PC-9 (cell line): ENCODE data around the gene FAM47E. TPM values are rescaled to one million over a fixed set of nuclear protein-coding genes. Genes with fewer than 3 reads are reported as not detected.

Experiments
- BruUV-seq: library from RNA; stranded (reverse); fragments of 400-500 nt; replicated peaks from 2 replicates; lab custom pipeline; 2021; lab: Mats Ljungman, UMichigan
- CTCF ChIA-PET: fragments of 300-600 bp; sonication (Branson Sonifier 250); formaldehyde crosslinking; loops from one replicate; lab custom pipeline; 2022; ENCODE audit warnings: antibody characterized with exemption; lab: Charles Lee
- POLR2A ChIA-PET: fragments of 300-600 bp; sonication (Branson Sonifier 250); formaldehyde crosslinking; loops from one replicate; lab custom pipeline; 2022; ENCODE audit warnings: antibody characterized with exemption; ENCODE audit not compliant: unreplicated experiment; lab: Charles Lee
- DNase-seq, 2 experiments: peaks; one replicate each; pipeline versions ENCODE4 v3.0.0 to v3.0.0-alpha.2; 2015 to 2022; ENCODE audit warnings: mixed read lengths in 1 of 2
- H2AFZ ChIP-seq: fragments of 200-600 bp; sonication (generic); 2 replicates; pipeline ENCODE4 v1.8.1; 2017; ENCODE audit warnings: antibody characterized with exemption
- H3F3A ChIP-seq: fragments of 200-600 bp; sonication (generic); 2 replicates; pipeline ENCODE4 v1.8.1; 2017; ENCODE audit warnings: antibody characterized with exemption, mild to moderate bottlenecking, low read depth; ENCODE audit not compliant: insufficient read depth
- H3K27ac ChIP-seq: fragments of 200-600 bp; sonication (generic); 2 replicates; pipeline ENCODE4 v1.6.1; 2016; ENCODE audit warnings: mixed run types
- H3K27me3 ChIP-seq: fragments of 200-600 bp; sonication (generic); 2 replicates; pipeline ENCODE4 v1.6.1; 2016; ENCODE audit warnings: low read depth, mixed run types; ENCODE audit not compliant: insufficient read depth
- H3K36me3 ChIP-seq: fragments of 200-600 bp; sonication (generic); 2 replicates; pipeline ENCODE4 v1.6.1; 2016; ENCODE audit warnings: low read depth, mixed run types
- H3K4me1 ChIP-seq: fragments of 200-600 bp; sonication (generic); replicated peaks from 2 replicates; pipeline ENCODE4 v1.6.1; 2016; ENCODE audit warnings: mixed run types; ENCODE audit not compliant: insufficient read depth
- H3K4me2 ChIP-seq: fragments of 200-600 bp; sonication (generic); 2 replicates; pipeline ENCODE4 v1.6.1; 2017; ENCODE audit warnings: mixed run types
- H3K4me3 ChIP-seq: fragments of 200-600 bp; sonication (generic); 2 replicates; pipeline ENCODE4 v1.6.1; 2016; ENCODE audit warnings: mixed run types
- H3K79me2 ChIP-seq: fragments of 200-600 bp; sonication (generic); 2 replicates; pipeline ENCODE4 v1.6.1; 2017; ENCODE audit warnings: low read depth, mixed run types
- H3K9me2 ChIP-seq: fragments of 200-600 bp; sonication (generic); 2 replicates; pipeline ENCODE4 v1.8.1; 2017; ENCODE audit warnings: mild to moderate bottlenecking; ENCODE audit not compliant: insufficient read depth
- H3K9me3 ChIP-seq: fragments of 200-600 bp; sonication (generic); 2 replicates; pipeline ENCODE4 v1.8.1; 2016; ENCODE audit warnings: low read depth; ENCODE audit not compliant: insufficient read depth
- H4K20me1 ChIP-seq: fragments of 200-600 bp; sonication (generic); 2 replicates; pipeline ENCODE4 v1.8.1; 2017; ENCODE audit not compliant: insufficient read depth
- EZH2 ChIP-seq: fragments of 200-600 bp; sonication (generic); IDR thresholded peaks from 2 replicates; pipeline ENCODE4 v1.8.0; 2017; ENCODE audit warnings: antibody characterized with exemption, low read depth
- intact Hi-C: fragments of 100-400 bp; cut with micrococcal nuclease; formaldehyde crosslinking; loops from one replicate; pipeline ENCODE4 v1.10.0; 2022; ENCODE audit not compliant: unreplicated experiment
- total RNA-seq: library from RNA; stranded (reverse); gene quantifications from 2 replicates; pipeline ENCODE4 v1.2.3, GENCODE V29; 2021
- TF ChIP-seq, protein P1 (sequence below): fragments of 200-600 bp; sonication (generic); conservative IDR thresholded peaks from 2 replicates; pipeline ENCODE4 v1.6.1; 2017; ENCODE audit warnings: mixed run types, antibody characterized with exemption, mild to moderate bottlenecking, moderate library complexity

FAM47E gene
- total RNA-seq, 1 experiment from 2014 or later, result 2.2 TPM

DNA sequence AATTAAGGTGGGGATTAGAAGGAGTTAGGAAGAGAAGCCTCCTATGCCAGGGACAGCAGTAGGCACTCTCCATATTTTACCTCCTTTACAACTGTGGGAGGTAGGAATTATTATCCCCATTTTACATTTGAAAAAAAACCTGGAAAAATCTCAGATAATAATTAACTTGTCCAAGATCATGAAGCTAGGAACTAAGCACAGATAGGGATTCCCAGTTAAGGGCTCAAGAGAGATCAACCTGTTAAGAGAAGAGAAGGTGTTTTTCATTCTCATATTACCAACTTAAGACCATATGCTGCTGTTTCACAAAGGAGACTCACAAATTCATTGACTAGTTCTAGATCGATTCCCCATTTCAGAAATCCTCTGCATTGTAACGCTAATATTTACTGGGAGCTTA lies 16.1 kb upstream of the FAM47E start:
- peaks cover 11% of the 10 kb centered on the region; the same call in 1 of the 2 replicates for H3F3A ChIP-seq
- H4K20me1 ChIP-seq, result no peaks in the 10 kb centered on the region
- H3K36me3 ChIP-seq, result no peaks in the 10 kb centered on the region
- H3K9me3 ChIP-seq, result no peaks in the 10 kb centered on the region; the same call in 1 of the 2 replicates
- H3K27me3 ChIP-seq, result no peaks in the 10 kb centered on the region
- CTCF ChIA-PET, result no interaction called here
- intact Hi-C loops, result no loop called here
- DNase-seq, result no peak
- H3K4me1 ChIP-seq, result peaks cover 39% of the 10 kb centered on the region
- no peak overlapping the region for H2AFZ ChIP-seq
- H3K79me2 ChIP-seq, result no peaks in the 10 kb centered on the region
- TF ChIP-seq, protein P1, sequence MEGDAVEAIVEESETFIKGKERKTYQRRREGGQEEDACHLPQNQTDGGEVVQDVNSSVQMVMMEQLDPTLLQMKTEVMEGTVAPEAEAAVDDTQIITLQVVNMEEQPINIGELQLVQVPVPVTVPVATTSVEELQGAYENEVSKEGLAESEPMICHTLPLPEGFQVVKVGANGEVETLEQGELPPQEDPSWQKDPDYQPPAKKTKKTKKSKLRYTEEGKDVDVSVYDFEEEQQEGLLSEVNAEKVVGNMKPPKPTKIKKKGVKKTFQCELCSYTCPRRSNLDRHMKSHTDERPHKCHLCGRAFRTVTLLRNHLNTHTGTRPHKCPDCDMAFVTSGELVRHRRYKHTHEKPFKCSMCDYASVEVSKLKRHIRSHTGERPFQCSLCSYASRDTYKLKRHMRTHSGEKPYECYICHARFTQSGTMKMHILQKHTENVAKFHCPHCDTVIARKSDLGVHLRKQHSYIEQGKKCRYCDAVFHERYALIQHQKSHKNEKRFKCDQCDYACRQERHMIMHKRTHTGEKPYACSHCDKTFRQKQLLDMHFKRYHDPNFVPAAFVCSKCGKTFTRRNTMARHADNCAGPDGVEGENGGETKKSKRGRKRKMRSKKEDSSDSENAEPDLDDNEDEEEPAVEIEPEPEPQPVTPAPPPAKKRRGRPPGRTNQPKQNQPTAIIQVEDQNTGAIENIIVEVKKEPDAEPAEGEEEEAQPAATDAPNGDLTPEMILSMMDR, result no peak
- no peak for TF ChIP-seq EZH2
- peak overlapping the region; percentile 80 for H3K27ac ChIP-seq
- peak overlapping the region; percentile 32; the same call in 1 of the 2 replicates for H3K4me3 ChIP-seq
- H3K4me2 ChIP-seq, result peak overlapping the region; percentile 68
- POLR2A ChIA-PET, result no interaction called here
- no peaks in the 10 kb centered on the region for H3K9me2 ChIP-seq
- no TSS peak for BruUV-seq

DNA sequence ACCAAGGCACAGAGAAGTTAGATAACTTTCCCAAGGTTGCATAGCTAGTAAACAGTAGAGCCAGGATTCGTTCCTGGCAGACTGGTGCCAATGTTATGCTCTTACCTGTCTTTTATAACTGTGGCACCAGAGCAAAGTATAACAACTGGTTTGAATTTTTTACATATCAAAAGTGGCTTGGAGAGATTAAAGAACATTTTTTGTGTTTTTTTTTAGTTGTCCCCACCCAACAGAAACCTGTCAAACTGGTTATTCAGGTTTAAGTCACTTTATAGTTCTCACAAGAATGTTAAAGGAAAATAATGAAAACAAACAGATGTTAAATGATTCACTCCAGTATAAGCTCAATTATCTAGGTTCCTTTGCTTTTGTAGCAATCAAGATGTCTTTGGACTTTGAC lies 15.6 kb upstream of the FAM47E start:
- DNase-seq, result peak in 1 of 2 experiments; percentile 86
- intact Hi-C loops, result no loop called here
- Histone ChIP-seq H3K27me3 (no peaks in the 10 kb centered on the region), H3K4me3 (peak overlapping the region; percentile 32; the same call in 1 of the 2 replicates), H3K4me1 (peaks cover 36% of the 10 kb centered on the region), H2AFZ (no peak overlapping the region), H3K4me2 (peak overlapping the region; percentile 68), H4K20me1 (no peaks in the 10 kb centered on the region), H3F3A (peaks cover 11% of the 10 kb centered on the region; the same call in 1 of the 2 replicates), H3K27ac (peak overlapping the region; percentile 80), H3K9me2 (no peaks in the 10 kb centered on the region), H3K79me2 (no peaks in the 10 kb centered on the region), H3K9me3 (no peaks in the 10 kb centered on the region; the same call in 1 of the 2 replicates), H3K36me3 (no peaks in the 10 kb centered on the region)
- POLR2A ChIA-PET, result interaction anchor here (0.6 kb wide), 1 partner anchor 58 kb away, joined by 6 read pairs; no protein-coding TSS in a partner anchor
- CTCF ChIA-PET, result no interaction called here
- BruUV-seq, result no TSS peak
- TF ChIP-seq EZH2, result no peak
- TF ChIP-seq, protein P1, result no peak

DNA sequence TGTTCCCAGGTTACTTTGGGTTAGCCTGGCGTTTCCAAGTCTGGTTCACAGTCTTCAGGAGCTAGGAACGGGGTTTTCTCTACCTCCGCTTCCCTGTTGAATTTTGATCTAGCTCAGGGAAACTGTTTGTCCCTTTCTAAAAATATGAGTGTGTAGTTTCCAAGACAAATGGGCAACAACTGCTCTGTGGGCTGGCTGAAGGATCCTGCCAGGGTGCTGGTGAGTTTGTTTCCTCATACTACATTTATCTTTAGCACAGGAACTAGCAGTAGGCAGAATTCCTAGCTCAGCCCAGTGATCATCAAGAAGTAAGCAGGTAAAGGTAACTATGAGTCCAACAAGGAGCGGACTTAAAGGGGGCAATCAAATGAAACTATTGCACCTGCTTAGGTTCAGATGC lies 13.3 kb upstream of the FAM47E start:
- no peaks in the 10 kb centered on the region for H3K79me2 ChIP-seq
- no peak overlapping the region for H3K4me3 ChIP-seq
- H3K27me3 ChIP-seq, result no peaks in the 10 kb centered on the region
- no peaks in the 10 kb centered on the region for H3K9me2 ChIP-seq
- POLR2A ChIA-PET, result no interaction called here
- no peak overlapping the region for H2AFZ ChIP-seq
- intact Hi-C loops, result no loop called here
- no peak overlapping the region for H3K4me2 ChIP-seq
- H3K27ac ChIP-seq, result no peak overlapping the region
- no peaks in the 10 kb centered on the region for H4K20me1 ChIP-seq
- TF ChIP-seq EZH2, result no peak
- TF ChIP-seq, protein P1, result no peak
- no TSS peak for BruUV-seq
- DNase-seq, result no peak
- peaks cover 11% of the 10 kb centered on the region; the same call in 1 of the 2 replicates for H3F3A ChIP-seq
- CTCF ChIA-PET, result no interaction called here
- no peaks in the 10 kb centered on the region for H3K36me3 ChIP-seq
- no peaks in the 10 kb centered on the region; the same call in 1 of the 2 replicates for H3K9me3 ChIP-seq
- peaks cover 23% of the 10 kb centered on the region for H3K4me1 ChIP-seq
